ENCODE data around the gene ADAMTS2.

- no peak for TF ChIP-seq CTCF (IDR thresholded peaks at IDR 0.05; ENCODE audit: low read length)
- TF ChIP-seq EZH2 (IDR thresholded peaks at IDR 0.05; ENCODE audit: borderline replicate concordance, low read length), result no peak
Measured at GRCh38 chr5:179346875-179347274, 1.6 kb upstream of the ADAMTS2 start.

Data from OCI-LY1 (cell line).